Stimulated activated CD8-positive, alpha-beta memory T cell treated with anti-CD3 and anti-CD28 coated beads, Interleukin-7, amount 100 ng/mL, for 48 hours (primary cell): ENCODE results near the gene SETD4.
"Not testable (repeated sequence)": the region's sequence is repeated elsewhere in the genome, so short reads cannot be mapped to it uniquely, and the experiment has no call there.

Experiments used
- DNase-seq, 2 donors: peaks; one replicate each; pipeline ENCODE4 v3.0.0-alpha.2; 2020; ENCODE audit warnings: low read depth in 1 of 2; ENCODE audit errors: extremely low read depth in 1 of 2

Gene SETD4, protein sequence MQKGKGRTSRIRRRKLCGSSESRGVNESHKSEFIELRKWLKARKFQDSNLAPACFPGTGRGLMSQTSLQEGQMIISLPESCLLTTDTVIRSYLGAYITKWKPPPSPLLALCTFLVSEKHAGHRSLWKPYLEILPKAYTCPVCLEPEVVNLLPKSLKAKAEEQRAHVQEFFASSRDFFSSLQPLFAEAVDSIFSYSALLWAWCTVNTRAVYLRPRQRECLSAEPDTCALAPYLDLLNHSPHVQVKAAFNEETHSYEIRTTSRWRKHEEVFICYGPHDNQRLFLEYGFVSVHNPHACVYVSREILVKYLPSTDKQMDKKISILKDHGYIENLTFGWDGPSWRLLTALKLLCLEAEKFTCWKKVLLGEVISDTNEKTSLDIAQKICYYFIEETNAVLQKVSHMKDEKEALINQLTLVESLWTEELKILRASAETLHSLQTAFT

DNA sequence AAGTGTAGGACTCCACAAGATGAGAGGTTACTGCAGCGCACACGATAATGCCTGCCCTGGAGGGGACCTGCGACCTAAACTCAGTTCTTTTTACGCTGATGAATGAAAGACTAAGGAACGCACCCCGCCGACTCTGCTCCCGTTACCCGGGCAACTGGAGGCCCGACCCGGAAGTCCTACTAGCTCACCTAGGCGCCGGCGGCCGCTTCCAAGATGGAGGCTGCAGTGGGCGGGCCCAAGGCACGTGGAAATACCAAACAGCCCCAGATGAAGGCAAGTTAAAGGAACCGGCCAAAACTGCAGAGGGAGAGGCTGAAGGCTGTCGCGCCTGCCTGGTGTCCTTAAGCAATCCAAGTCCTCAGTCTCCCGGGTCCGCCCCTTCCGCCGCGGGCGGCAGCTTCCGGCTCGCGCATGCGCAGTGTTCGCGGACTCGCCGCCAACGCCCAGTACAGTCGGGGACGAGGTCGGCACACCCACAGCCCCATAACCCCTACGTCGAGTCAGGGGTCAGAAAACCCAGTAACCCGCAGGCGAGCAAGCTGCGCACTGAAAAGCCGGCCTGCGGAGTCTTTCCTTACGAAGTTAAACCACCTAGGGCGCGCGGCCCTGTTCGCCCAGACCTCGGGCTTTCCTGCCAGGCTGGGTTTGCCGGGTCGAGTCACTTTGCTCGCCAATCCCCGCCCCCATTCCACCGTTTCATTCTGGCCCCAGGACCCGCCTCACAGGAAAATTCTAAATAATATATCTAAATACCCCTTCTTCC, at the start of gene SETD4:
Gene SETD4, minus strand, starts transcription at position 368 of the 763 bp plus-strand sequence. CDS start 1,638 bp downstream, outside the sequence.
- peak; percentile 88 for DNase-seq

DNA sequence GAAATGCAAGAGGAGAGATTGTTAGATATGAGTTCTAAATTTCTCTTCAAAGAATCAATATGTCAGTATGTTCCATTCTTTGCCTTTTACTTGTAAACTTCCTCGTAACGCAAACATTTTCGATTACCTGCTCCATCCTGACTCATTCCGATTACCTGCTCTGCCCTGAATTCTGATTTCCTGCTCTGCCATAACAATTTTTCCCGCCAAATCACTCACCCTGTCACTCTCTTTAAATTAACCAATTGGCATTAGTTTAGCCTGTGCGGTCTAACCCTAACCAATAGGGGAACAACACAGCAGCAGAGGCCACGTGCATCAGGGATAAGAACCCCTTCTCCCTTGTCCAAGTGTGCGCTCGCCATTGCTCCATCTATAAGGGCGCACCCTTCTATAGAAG, 49.5 kb upstream of the SETD4 start:
- DNase-seq = no peak

DNA sequence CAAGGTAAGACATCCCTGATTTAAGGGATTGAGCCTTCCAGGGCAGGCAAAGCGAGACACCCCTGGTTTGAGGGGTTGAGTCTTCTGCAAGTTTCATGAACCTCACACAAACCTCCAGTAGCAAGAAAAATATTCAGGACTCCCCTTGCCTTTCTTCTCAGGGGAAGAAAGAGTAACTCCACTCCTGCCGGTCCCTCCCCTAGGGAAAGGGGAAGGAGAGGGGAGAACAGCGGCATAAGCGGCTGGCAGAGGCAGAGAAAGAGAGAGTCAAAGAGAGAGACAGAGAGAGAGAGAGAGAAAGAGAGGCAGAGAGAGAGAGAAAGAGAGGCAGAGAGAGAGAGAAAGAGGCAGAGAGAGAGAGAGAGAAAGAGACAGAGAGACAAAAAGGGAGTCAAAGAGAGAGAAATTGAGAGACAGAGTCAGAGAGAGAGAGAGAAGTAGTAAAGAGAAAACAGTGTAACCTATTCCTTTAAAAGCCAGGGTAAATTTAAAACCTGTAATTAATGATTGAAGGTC, 45.1 kb upstream of the SETD4 start:
- DNase-seq = no peak

DNA sequence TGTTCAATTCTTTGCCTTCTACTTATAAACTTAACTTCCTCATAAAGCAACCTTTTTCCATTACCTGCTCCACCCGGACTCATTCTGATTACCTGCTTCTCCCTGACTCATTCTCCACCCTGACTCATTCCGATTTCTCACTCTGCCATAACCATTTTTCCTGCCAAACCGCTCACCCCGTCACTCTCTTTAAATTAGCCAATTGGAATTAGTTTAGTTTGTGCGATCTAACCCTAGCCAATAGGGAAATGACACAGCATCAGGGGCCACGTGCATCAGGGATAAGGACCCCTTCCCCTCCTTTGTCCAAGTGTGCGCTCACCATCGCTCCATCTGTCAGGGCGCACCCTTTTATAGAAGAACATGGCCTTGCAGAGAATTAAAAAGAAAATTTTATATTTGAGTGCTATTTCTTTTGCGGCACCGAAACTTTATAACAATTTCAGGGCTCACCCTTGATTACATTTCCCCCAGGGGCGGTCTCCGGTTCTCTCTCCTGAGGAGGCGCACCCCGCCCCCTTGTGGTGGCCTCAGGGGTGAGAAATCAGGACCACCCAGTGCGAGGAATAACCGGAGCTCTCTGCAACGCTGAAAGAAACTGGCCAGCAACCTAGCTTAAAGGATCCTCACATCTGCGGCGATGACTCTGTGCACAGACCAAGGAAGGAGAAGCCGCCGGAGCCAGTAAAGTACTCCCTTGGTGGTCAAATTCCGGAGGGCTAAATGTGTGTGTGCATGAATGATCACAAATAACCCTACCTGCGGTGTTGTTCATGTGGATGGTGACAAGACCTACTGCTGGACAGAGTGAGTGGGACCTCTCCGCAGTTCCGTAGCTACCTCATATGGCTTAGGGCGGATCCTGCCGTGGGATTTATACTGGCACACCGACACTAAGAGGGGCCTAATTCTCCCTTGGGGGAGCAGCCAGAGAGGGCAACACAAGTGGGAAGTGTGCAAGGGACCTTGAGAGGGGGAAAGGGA, 44.3 kb upstream of the SETD4 start:
- DNase-seq = peak; percentile 23 to 42

DNA sequence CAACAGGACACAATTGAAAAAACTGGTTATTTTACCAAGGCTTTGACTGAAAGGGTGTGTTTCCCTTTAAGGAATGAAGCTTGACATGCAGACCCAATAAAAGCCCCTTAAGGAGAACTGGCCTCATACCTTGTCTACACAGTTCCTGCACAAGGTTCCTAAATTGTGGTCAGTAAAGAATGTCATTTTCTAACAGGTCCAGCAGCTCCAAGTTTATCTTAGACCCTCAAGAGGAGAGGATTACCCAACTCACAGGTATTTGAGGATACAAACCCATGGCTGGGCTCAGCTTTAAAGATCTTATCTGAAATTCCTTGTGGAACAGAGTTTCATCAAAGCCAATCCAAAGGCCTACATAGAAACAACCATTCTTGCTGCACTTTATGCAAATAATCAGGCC, 43.1 kb upstream of the SETD4 start:
- no peak for DNase-seq

DNA sequence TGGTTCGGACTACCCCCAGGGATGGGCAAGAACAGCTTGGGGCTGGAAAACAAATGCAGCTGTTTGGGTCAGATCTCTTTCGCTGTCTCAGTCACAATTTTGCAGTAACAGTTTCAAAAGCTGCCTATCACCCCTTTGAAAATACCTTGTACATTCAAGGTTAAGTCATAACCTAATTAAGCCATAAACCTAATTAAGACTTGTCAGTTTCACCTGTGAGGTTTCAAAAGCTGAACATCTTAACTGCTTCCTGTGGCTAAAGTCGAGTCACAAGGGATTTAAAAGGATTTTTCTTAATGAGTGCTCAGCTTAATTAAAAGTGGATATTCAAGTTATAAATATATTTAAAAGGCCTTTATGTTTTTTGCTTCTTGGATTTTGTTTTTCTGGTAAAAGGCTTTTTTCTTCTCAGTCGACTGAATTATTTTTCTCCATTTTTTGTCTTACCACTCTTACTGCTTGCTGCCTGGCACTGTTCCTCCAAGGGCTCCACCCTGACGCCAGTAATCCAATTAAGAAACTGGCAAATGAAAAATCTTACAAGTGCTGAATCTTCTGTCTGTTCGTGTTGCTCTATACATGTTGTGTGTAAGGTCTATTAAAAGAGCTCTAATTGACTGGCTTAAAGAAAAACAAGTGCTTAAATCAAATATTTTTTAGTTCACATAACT, 40.8 kb upstream of the SETD4 start:
- no peak for DNase-seq

DNA sequence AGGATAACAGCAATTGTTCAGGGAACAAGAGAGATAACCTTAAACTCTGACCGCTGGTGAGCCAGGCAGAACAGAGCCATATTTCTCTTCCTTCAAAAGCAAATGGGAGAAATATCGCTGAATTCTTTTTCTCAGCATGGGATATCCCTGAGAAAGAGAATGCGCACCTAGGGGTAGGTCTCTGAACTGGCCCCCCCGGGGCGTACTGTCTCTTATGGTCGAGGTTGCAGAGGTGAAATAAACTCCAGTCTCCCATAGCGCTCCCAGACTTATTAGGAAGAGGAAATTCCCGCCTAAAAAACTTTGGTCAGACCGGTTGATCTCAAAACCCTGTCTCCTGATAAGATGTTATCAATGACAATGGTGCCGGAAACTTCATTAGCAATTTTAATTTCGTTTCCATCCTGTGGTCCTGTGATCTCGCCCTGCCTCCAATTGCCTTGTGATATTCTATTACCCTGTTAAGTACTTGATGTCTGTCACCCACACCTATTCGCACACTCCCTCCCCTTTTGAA, 39.4 kb upstream of the SETD4 start:
- not testable (repeated sequence) for DNase-seq

DNA sequence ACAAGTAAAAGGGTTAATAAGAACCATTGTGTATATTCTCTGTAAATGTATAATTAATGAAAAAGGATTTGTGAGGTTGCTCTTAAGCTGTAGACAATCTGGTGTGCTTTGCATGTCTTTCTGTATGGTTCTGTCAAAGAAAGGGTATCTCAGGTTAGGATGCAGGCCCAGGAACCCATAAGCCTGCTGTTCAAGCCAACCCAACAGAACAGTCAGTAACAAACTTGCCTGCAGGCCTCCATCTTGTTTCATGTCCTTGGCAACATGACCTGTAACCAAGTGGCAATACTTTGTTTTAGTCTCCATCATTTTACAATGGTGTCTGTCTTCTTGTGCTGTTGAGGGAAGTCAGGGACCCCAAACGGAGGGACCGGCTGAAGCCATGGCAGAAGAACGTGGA, 38.7 kb upstream of the SETD4 start:
- no peak for DNase-seq

DNA sequence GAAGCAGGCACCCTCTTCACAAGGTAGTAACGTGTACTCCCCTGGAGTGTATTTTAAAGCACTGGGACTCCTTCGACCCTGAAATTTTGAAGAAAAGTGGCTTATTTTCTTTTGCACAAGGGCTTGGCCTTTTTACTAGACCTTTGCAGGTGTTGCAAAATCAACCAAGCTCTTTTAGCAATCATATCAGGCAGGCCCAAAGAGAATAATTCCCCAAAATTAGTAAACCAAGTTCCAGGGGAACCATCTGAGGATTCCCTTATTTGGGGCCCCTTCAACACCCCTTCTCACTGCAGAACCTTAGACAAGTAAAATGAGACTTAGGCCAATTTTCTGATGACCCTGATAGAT, 37.8 kb upstream of the SETD4 start:
- no peak for DNase-seq

DNA sequence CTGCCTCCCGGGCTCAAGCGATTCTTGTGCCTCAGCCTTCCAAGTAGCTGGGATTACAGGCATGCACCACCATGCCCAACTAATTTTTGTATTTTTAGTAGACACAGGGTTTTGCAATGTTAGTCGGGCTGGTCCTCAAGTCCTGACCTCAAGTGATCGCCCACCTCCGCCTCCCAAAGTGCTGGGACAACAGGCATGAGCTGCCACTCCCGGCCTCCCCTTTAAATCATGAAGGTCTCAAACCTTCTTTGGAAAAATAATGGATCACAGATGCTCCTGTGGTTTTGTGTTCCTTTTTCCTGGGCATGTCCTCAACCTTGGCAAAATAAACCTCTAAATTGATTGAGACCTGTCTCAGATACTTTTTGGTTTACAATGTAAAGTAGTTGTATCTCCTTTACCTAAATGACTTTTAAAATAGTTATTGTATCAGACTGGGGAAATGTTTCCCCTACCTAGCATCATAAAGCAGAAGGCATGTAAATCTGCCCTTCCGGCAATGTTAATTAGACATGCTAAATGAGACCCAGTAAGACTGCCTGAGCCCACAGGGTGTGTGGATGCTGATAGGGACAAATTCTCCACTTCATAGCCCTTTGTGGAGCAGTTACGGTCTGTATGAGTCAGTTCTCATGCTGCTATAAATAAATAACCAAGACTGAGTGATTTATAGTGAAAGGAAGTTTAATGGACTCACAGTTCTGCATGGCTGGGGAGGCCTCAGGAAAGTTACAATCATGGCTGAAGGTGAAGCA, 37.3 kb upstream of the SETD4 start:
- no peak for DNase-seq

DNA sequence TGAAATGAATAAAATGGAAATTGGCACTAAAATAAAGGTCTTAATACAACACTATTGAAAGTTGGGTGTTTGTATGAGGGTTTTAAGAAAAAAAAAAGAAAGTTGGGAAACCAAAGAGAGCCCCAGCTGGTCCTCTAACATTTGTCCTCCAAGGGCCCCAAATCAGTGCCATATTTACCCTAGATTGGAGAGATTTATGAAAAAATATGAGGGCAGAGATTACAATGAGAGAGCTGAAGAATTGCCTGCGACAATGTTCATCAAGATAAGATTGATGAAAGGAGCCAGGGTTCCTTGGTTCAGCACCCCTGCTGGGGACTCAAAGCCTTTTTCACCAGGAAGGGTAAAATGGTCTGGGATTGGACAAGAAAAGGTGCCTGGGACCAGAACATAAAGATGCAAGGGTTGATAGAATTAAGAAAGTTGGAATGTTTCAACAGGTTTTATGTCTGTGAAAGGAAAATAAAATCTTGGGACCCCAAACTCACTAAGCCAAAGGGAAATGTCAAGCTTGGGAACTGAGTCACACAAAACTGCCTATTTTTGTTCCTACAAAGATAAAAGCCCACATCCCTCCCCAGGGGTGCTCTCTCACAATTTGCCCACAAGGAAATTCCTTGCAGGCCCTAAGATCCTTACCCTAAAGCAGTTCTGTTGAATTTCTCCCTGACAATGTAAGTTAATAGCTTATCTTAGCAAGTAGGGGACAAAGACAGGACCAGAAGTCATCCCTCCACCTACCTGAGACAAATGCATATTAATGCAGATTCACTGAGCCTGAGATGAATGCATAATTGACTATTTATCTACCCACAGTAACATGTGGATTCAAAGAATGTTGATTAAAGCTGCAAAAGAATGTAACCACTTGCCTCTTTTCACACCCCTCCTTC, 36.3 kb upstream of the SETD4 start:
- DNase-seq = no peak

DNA sequence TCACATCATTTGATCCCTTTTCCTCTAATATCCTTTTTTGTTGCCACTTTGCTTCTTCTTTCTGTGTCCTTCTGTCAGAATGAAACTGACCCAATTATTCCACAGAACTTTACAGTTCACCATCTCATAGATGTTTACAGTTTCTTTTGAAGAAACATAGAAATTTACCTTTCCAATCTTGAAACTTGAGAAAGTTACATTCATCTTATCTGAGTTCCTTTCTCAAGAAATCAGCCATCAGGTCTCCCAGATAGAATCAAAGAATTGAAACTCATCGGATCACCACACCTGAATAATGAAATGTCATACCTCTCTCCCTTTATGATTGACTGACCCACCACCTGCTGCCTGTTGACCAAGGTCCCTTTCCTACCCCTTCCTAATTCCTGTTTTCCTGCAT, 33.2 kb upstream of the SETD4 start:
- no peak for DNase-seq

DNA sequence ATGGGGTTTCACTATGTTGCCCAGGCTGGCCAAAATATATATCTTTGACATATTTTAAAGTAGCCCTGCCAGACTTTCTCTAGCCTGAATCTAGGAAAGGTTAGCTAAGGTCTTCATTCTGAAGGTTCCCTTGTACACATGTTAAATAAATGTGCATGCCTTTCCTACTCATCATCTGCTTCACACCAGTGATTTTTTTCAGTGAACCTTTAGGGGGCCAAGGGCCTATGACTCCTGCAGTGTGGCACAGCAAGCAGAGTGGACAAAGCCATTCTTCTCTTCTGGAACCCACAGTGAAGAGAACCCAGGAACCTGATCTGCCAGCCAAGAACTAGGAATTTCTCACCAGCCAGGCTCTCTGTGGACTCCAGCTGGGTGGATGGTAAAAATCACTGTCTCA, 32.4 kb upstream of the SETD4 start:
- DNase-seq = no peak

DNA sequence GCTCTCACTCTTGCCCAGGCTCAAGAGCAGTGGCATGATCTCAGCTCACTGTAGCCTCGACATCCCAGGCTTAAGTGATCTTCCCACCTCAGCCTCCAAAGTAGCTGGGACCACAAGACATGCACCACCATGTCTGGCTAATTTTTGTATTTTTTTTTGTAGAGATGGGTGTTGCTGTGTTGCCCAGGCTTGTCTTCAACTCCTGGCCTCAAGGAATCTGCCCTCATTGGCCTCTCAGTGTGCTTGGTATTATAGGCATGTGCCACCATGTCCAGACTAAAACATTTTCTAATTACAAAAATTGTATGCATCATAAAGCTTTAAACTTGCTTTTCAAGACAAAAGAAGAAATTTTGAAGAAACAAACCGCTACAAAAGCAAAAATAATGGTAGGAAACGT, 29.6 kb upstream of the SETD4 start:
- DNase-seq = no peak

DNA sequence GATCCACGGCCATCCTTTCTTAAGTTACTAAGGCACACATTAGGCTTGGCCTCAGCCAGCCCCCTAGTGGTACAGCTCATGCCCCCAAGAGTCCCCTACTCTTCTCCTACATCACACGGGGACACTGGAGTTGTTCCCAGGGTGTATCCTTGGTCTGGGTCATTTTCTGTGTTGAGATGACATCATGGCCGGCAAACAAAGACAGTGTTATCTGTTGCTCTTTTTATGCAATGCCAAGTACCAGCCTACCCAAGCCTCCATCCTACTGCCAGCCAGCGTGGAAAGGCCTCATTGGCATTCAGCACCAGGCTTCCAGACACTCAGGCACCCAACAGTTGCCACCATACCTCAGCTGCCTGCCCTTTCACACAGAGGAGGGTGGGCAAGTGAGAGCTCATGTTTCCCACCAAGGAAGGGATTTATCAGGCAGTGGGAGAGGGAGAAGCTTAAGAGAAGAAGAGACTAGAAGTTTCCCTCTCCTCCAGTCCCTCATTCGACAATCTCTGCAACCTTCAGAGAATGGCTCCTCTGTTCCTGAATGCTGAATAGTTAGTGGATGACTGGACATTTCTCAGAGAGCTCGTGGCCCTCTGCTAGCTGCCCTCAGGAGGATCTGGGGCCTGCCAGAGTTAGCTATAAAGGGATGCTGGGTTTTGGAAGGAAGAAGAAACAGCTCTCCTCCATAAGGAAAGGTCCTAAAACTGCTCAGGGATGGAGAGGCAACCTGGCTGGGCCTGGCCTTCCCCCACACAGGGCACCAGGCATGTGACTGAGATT, 27.2 kb upstream of the SETD4 start:
- DNase-seq = no peak

DNA sequence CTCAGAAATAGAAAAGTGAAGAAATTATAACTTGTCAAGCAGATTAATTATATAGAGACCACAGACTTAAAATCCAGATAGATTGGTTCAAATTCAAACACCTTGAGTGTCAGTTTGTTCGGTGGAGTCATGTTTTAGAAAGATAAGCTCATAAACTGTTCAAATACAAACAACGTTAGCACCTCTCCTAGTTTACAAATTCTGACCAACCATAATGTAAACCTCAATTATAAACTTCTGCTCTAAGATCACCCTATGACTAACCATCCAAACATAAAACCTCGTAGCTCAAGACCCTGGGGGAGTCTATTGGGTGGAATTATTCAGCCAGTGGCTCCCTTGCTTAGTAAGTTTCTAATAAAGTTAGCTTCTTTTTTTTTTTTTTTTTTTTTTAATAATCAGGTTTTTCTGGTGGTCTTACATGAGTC, 21.9 kb upstream of the SETD4 start:
- no peak for DNase-seq

DNA sequence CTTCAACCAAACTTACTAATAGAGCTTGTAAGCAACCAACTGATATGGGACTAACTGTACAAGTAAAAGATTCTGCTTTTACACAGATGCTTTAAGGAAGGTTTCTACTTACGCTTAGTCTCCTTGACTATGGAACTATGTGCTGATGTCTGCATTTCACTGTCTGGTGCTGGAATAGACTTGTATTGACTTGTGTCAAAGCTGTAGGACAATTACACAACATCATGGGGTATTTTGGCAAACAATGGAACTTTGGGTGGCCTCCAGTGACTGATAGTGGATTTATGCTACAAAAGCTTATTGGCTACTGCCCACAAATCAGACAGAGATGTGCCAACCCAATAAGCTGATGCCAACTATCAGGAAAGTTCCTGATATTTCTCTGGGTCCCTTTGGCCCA, 20.1 kb upstream of the SETD4 start:
- no peak for DNase-seq

DNA sequence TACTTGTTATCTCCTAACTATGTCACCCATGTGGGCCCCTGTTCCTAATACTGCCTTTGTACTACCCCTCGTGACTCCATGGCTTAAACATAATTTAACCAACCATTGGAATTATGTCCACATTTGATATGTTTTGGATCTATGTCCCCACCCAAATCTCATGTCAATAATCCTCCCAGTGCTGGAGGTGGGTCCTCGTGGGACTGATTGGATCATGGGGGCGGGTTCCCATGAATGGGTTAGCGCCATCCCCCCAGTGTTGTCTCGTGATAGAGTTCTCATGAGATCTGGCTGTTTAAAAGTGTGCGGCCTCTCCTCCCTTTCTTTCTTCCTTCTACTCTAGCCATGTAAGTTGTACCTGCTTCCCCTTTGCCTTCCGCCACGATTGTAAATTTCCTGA, 19.3 kb upstream of the SETD4 start:
- no peak for DNase-seq
